Iris pigment epithelial cell (primary cell): ENCODE results near the gene ATP5F1D.
"Not testable (repeated sequence)": the region's sequence is repeated elsewhere in the genome, so short reads cannot be mapped to it uniquely, and the experiment has no call there.

Source experiments
- DNase-seq: peaks from one replicate; pipeline ENCODE4 v3.0.0-alpha.2; 2011; ENCODE audit warnings: low read depth

ATP5F1D gene

DNA sequence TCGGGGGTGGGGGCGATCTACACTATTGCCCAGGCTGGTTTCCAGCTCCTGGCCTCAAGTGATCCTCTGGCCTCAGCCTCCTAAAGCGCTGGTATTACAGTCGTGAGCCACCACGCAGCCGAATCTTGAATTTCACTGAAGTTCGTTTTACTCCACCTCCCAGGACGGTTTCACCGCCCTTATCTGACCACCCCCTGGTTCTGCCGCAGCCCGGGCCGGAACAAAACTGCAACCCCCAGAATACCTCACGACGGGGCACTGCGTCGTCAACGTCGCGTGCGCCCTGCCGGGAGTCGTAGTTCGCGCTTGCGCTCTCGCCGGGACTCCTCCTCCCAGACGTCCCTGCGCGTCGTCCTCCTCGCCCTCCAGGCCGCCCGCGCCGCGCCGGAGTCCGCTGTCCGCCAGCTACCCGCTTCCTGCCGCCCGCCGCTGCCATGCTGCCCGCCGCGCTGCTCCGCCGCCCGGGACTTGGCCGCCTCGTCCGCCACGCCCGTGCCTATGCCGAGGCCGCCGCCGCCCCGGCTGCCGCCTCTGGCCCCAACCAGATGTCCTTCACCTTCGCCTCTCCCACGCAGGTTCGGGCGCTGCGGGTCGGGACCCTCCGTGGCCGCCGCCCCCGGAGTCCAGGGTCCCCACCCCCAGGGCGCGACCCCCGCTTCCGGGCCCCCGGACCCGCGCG lies at the start of gene ATP5F1D:
Gene ATP5F1D, plus strand, starts transcription at position 335 of the 679 bp plus-strand sequence. Its CDS starts 100 bp downstream, at position 435.
- peak; percentile 96 for DNase-seq

DNA sequence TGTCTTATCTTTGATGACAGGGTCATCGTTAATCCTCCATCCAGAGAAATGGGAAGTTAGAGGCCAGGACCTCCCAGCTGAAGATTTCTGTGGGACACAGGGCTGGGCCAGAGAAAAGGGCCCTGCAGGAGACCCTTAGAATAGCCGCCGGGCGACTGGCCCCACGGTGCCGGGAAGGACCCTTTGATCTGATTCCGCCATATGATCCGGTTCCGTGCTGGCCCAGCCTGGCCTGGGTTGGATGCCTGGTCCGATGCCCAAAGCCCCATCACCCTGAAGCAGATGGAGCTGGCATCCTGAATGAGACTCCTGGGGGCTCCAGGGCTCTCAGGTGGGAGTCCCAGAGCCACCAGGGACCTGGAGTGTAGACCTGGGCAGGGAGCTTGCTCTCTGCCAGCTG lies 42.0 kb upstream of the ATP5F1D start:
- no peak for DNase-seq

DNA sequence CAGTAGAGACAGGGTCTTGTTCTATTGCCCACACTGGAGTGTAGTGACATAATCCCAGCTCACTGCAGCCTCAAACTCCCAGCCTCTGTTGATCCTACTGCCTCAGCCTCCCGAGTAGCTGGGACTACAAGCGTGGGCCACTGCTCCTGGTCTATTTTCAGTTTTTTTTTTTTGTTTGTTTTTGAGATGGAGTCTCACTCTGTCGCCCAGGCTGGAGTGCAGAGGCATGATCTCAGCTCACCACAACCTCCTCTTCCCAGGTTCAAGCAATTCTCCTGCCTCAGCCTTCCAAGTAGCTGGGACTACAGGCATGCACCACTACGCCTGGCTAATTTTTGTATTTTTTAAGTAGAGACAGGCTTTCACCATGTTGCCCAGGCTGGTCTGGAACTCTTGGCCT lies 40.9 kb upstream of the ATP5F1D start:
- not testable (repeated sequence) for DNase-seq

GRCh38 chr19:1205114-1206099 lies 36.1 kb upstream of the ATP5F1D start, which contains the start of gene STK11:
TSS of gene STK11 (plus strand) at chr19:1205778. CDS start at chr19:1206914, 1,136 bp downstream.
- DNase-seq = peak; percentile 97

DNA sequence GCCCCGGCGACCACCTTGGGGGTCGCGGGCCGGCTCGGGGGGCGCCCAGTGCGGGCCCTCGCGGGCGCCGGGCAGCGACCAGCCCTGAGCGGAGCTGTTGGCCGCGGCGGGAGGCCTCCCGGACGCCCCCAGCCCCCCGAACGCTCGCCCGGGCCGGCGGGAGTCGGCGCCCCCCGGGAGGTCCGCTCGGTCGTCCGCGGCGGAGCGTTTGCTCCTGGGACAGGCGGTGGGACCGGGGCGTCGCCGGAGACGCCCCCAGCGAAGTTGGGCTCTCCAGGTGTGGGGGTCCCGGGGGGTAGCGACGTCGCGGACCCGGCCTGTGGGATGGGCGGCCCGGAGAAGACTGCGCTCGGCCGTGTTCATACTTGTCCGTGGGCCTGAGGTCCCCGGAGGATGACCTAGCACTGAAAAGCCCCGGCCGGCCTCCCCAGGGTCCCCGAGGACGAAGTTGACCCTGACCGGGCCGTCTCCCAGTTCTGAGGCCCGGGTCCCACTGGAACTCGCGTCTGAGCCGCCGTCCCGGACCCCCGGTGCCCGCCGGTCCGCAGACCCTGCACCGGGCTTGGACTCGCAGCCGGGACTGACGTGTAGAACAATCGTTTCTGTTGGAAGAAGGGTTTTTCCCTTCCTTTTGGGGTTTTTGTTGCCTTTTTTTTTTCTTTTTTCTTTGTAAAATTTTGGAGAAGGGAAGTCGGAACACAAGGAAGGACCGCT lies 35.2 kb upstream of the ATP5F1D start:
- DNase-seq = no peak

- DNase-seq = peak; percentile 40
Observed at GRCh38 chr19:1206864-1207450, 34.6 kb upstream of the ATP5F1D start.

DNA sequence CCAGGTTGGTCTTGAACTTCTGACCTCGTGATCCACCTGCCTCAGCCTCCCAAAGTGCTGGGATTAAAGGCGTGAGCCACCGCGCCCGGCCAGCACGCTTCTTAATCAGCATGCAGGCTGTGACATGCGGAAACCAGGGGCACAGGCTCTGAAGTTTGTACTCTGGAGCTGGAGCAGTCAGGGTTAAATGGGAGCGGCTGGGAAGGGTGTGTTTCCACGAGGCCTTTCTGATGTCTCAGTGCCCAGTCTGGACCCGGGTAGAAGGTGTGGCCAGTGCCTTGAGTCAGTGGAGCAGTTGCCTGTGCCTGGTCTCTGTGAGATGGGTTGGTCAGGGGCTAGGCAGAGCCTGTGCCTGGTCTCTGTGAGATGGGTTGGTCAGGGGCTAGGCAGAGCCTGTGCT lies 32.7 kb upstream of the ATP5F1D start:
- not testable (repeated sequence) for DNase-seq

DNA sequence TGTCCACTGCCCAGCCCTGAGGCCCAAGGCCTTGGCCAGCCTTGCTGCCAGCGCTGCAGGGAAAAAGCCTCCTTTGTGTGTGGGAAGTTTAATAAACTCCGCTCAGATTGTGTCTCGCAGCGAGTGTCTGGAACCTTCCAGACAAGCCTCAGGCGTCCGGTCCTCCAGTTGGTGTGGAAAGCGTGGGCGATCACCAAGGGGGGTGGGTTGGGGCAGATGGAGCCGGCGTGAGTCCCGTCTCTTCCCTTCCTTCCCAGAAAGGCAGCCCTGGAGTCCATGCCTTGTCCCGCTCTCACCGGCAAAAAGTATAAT lies 31.4 kb upstream of the ATP5F1D start:
- no peak for DNase-seq

DNA sequence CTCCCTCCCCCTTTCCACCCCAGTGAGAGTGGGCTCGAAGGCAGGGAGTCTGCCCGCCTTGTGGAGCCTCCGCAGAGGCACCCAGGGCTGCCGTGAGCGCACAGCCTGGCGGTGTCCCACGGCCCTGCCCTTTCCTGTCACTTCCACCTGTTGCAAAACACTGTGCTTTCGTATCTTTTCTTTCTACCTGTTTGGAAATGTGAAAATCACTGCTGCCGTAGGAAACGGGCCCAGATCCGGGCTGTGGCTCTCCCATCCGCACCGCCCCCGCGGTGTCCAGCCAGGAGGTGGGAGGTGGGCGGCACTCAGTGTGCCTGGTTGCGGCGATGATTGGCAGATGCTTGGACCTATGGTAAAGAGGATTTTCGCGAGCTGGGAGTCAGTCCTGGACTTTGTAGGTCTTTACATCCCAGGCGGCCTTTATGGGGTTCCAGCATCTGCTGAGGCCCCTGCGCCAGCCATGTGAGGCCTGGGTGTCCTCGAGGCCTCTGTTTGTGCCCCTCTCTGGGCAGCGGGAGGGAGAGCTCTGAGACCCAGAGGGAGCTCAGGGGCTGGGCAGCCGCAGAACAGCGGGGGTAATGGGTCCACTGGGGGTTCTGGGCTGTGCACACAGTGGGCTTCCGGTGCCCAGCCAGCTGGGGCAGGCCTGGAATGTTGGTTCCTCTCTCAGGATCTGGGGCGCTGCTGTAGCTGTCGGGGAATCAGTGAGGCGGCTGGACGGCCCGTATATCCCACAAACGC lies 29.9 kb upstream of the ATP5F1D start:
- no peak for DNase-seq

- DNase-seq = peak; percentile 90
Observed at GRCh38 chr19:1213391-1214286, 27.9 kb upstream of the ATP5F1D start.

DNA sequence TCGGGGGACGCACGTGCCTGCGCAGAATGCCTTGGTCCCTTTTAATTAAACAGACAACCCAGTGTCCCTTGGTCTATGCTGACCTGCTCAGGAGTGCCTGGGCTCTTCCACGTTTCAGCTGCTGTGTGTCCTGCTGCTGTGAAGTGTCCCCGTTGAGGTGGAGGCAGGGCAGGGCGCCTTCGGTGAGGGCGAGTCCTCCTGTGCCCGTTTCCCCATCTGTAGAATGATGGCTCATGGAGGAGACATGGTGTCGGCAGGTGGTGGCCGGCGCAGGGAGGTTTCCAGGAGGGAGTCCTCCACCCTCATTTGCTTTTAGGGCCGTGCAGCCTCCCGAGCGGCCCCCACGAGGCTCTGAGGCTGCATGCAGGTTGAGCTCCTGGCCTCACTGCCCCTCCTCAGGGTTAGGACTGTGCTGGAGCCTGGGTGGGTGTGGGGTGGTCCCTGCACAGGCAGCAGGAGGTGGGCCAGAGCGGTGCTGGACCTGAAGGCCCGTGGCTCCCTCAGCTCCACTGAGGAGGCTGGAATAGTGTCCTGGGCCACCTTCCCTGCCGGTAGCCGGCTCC lies 27.2 kb upstream of the ATP5F1D start:
- no peak for DNase-seq

- no peak for DNase-seq
Observed at GRCh38 chr19:1214862-1215731, 26.5 kb upstream of the ATP5F1D start.

GRCh38 chr19:1216756-1217155 lies 24.8 kb upstream of the ATP5F1D start:
- DNase-seq = no peak

DNA sequence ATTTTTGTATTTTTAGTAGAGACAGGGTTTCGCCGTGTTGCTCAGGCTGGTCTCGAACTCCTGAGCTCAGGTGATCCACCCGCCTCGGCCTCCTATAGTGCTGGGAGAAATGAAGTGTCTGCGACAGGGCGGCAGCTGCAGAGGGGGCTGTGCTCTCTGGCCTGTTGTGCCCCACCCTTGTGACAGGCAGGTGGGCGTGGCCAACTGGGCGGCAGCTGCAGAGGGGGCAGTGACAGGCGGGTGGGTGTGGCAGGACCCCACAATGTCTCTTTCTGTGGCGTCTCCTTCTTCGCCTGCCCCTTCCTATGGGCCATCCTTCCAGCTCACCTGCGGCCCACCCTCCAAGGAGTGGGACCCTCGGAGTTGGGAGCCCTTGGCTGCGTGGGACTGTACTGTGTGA lies 24.2 kb upstream of the ATP5F1D start:
- no peak for DNase-seq

- DNase-seq = no peak
Observed at GRCh38 chr19:1218751-1219567, 22.6 kb upstream of the ATP5F1D start.

DNA sequence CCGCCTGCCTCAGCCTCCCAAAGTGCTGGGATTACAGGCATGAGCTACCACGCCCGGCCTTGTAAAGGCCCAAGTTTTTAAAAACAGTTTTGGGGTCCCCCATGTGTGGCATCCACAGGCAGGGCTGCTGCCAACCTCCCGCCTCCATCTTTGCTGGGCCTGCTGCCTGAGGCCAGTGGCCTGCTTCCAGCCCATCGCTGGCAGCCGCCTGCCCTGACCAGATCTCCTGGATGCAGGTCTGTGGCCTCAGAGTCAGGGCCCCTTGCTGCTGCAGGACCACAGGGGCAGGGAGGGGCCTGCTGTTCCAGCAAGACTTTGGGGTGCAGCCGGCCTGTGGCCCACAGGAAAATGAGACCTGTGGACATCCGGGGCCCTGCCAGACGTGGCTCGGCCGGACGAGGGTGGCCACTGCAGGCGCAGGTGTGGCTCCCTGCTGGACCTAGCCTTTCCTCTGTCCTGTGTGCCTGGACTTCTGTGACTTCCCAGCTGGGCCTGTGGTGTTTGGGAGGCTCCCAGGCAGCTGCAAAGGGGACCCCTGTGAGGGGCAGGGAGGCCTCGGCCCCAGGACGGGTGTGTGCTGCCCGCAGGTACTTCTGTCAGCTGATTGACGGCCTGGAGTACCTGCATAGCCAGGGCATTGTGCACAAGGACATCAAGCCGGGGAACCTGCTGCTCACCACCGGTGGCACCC lies 21.6 kb upstream of the ATP5F1D start:
- no peak for DNase-seq

GRCh38 chr19:1220477-1220930 lies 21.0 kb upstream of the ATP5F1D start:
- no peak for DNase-seq
